ENCODE results near the gene CA12.

DNA sequence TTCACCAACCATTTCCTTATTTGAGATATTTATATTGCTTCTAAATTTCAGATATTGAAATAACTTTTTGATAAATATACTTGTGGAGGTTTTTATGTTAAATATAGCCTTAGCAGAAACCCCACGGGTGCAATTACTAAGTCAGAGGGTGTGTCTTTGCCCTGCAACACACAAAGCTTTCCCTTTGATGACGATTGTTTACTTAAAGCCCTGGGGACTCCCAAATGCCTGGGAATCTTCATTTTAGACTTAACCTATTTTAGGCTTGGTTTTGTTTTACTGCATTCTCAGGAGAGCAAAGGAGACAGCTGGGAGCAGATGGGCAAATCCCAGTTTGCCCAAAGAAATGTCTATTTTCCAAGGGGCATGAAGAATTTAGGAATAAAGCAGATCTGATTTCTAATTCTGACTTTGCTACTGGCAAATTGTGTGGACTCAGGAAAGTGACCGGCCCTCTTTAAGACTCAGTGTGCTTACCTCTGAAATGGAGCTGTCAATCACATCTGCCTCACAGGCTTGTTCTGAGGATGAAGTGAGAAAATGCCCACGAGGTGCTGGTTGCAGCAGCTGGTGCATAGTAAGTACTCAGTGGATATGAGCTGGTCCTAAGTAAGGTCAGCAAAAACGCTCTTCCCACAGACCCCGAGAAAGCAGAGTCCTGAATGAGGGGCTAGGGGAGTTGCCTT, 49.3 kb upstream of the CA12 start:
- TF ChIP-seq, protein P1, sequence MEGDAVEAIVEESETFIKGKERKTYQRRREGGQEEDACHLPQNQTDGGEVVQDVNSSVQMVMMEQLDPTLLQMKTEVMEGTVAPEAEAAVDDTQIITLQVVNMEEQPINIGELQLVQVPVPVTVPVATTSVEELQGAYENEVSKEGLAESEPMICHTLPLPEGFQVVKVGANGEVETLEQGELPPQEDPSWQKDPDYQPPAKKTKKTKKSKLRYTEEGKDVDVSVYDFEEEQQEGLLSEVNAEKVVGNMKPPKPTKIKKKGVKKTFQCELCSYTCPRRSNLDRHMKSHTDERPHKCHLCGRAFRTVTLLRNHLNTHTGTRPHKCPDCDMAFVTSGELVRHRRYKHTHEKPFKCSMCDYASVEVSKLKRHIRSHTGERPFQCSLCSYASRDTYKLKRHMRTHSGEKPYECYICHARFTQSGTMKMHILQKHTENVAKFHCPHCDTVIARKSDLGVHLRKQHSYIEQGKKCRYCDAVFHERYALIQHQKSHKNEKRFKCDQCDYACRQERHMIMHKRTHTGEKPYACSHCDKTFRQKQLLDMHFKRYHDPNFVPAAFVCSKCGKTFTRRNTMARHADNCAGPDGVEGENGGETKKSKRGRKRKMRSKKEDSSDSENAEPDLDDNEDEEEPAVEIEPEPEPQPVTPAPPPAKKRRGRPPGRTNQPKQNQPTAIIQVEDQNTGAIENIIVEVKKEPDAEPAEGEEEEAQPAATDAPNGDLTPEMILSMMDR (IDR thresholded peaks at IDR 0.05; ENCODE audit: borderline replicate concordance, extremely low read depth, low read length, poor library complexity, severe bottlenecking): no peak
- TF ChIP-seq EZH2 (IDR thresholded peaks at IDR 0.05; ENCODE audit: borderline replicate concordance, low read depth, low read length, severe bottlenecking): no peak

Measured in DND-41 (cell line).